ENCODE results near the gene PANK4. TPM values are rescaled to one million over a fixed set of nuclear protein-coding genes. Genes with fewer than 3 reads are reported as not detected.

The PANK4 gene
- total RNA-seq, 1 experiment from 2014 or later: 32.2 TPM

GRCh38 chr1:2466270-2466665 lies 60.1 kb downstream of the PANK4 start:
- no CpG with 5 or more reads among the region's 12 CpGs for WGBS (ENCODE audit: extremely low coverage, insufficient read length, low lambda C conversion rate)
- H2BK120ac ChIP-seq (ENCODE audit: low read depth, low read length, poor library complexity, severe bottlenecking): no peak overlapping the region
- no peak for DNase-seq
- H4K91ac ChIP-seq (ENCODE audit: insufficient read length, low read depth, low read length): no peak overlapping the region
- H3K18ac ChIP-seq (ENCODE audit: insufficient read length, low read depth, low read length): no peak overlapping the region
- H3K27ac Mint-ChIP-seq: no peak overlapping the region
- TF ChIP-seq CTCF (conservative IDR thresholded peaks at IDR 0.05): no peak
- H3K4me1 Mint-ChIP-seq: no peaks in the 10 kb centered on the region
- H3K23me2 ChIP-seq (ENCODE audit: insufficient read length, low read depth, low read length, poor library complexity, severe bottlenecking): no peaks in the 10 kb centered on the region
- H3K79me1 ChIP-seq (ENCODE audit: insufficient read depth, low read depth, low read length, poor library complexity, severe bottlenecking): no peaks in the 10 kb centered on the region
- no peak overlapping the region for H3K4me3 Mint-ChIP-seq
- peaks cover 3% of the 10 kb centered on the region for H4K20me1 ChIP-seq (ENCODE audit: control insufficient read depth, insufficient read depth, insufficient read length)
- H2BK12ac ChIP-seq (ENCODE audit: insufficient read length, low read depth, low read length): no peak overlapping the region
- H2BK5ac ChIP-seq (ENCODE audit: insufficient read length, low read length): no peak overlapping the region
- no peaks in the 10 kb centered on the region for H3K79me2 ChIP-seq (ENCODE audit: insufficient read depth, low read length)
- no peaks in the 10 kb centered on the region for H3K27me3 ChIP-seq (ENCODE audit: insufficient read depth, low read length)
- H3K27ac ChIP-seq (ENCODE audit: insufficient read length, low read depth, low read length): no peak overlapping the region
- no peak overlapping the region for H3K14ac ChIP-seq (ENCODE audit: insufficient read depth, low read length)
- no peak overlapping the region for H3K4ac ChIP-seq (ENCODE audit: low read depth, low read length)
- H3K9me3 ChIP-seq (ENCODE audit: control insufficient read depth, low read depth, low read length): no peaks in the 10 kb centered on the region
- no peak overlapping the region for H2AK5ac ChIP-seq (ENCODE audit: insufficient read length, low read length)
- H3K4me1 ChIP-seq (ENCODE audit: insufficient read depth, low read length): no peaks in the 10 kb centered on the region
- H3T11ph ChIP-seq (ENCODE audit: low read length): no peak overlapping the region
- no peak overlapping the region for H4K5ac ChIP-seq (ENCODE audit: insufficient read length, low read depth, low read length)
- no peak overlapping the region for H3K4me2 ChIP-seq (ENCODE audit: insufficient read depth, insufficient read length, low read length)
- no peak overlapping the region for H2BK15ac ChIP-seq (ENCODE audit: low read depth, low read length)
- H3K9me3 Mint-ChIP-seq: no peaks in the 10 kb centered on the region
- no peak overlapping the region for H3K56ac ChIP-seq (ENCODE audit: insufficient read length, low read depth, low read length)
- no peak overlapping the region for H3K23ac ChIP-seq (ENCODE audit: insufficient read length, low read depth, low read length)
- H3K9ac ChIP-seq (ENCODE audit: extremely low read depth, insufficient read length, low read length): no peak overlapping the region
- H2BK20ac ChIP-seq (ENCODE audit: low read depth, low read length, poor library complexity, severe bottlenecking): no peak overlapping the region
- no peak overlapping the region for H2AFZ ChIP-seq (ENCODE audit: low read length)
- no peak overlapping the region for H4K8ac ChIP-seq (replicated peaks; ENCODE audit: insufficient read length, low read depth, low read length)
- H3K36me3 Mint-ChIP-seq (ENCODE audit: insufficient read depth in 1 of 3, low read depth in 3 of 3): no peaks in the 10 kb centered on the region
- H3K27me3 Mint-ChIP-seq (ENCODE audit: low read depth): peaks cover 29% of the 10 kb centered on the region
